ENCODE measurements around the gene ZSCAN5C. TPM values are rescaled to one million over a fixed set of nuclear protein-coding genes. Genes with fewer than 3 reads are reported as not detected.
"Not testable (repeated sequence)": the region's sequence is repeated elsewhere in the genome, so short reads cannot be mapped to it uniquely, and the experiment has no call there.

Gene ZSCAN5C
- total RNA-seq, 4 donors from 2014 or later = not detected

GRCh38 chr19:56176881-56177280, 25.2 kb upstream of the ZSCAN5C start:
- no peak overlapping the region for H3K4me3 ChIP-seq
- 72 to 76% methylated on average over 18 of the region's 18 CpGs for WGBS, 2 donors
- TF ChIP-seq POLR2A (IDR thresholded peaks at IDR 0.05) = no peak
- no peak for TF ChIP-seq EP300 (IDR thresholded peaks at IDR 0.05)
- H3K27me3 ChIP-seq = peaks cover 0 to 20% of the 10 kb centered on the region in 2 donors
- H3K27ac ChIP-seq = no peak overlapping the region
- H3K4me1 ChIP-seq = peaks cover 0 to 2% (median 0%) of the 10 kb centered on the region in 4 donors
- no peaks in the 10 kb centered on the region for H3K36me3 ChIP-seq
- DNase-seq (ENCODE audit: low spot score in 2 of 2) = no peak
- no peaks in the 10 kb centered on the region for H3K9me3 ChIP-seq

- 51 to 54% methylated on average over 11 of the region's 11 CpGs for WGBS, 2 donors
- no peak overlapping the region for H3K4me3 ChIP-seq
- H3K9me3 ChIP-seq = no peaks in the 10 kb centered on the region
- DNase-seq (ENCODE audit: low spot score in 2 of 2) = no peak
- H3K27ac ChIP-seq = no peak overlapping the region
- TF ChIP-seq POLR2A (IDR thresholded peaks at IDR 0.05) (no peak), EP300 (IDR thresholded peaks at IDR 0.05) (no peak), CTCF (IDR thresholded peaks at IDR 0.05) (no peak)
- H3K36me3 ChIP-seq = no peaks in the 10 kb centered on the region
- peaks cover 0 to 20% of the 10 kb centered on the region in 2 donors for H3K27me3 ChIP-seq
- H3K4me1 ChIP-seq = no peaks in the 10 kb centered on the region
These were observed 24.4 kb upstream of the ZSCAN5C start for GRCh38 chr19:56177564-56178243.

GRCh38 chr19:56189785-56190184, 12.3 kb upstream of the ZSCAN5C start:
- WGBS, 2 donors = 77% methylated on average over 17 of the region's 17 CpGs
- no peak for TF ChIP-seq POLR2A (IDR thresholded peaks at IDR 0.05)
- TF ChIP-seq CTCF (IDR thresholded peaks at IDR 0.05) = no peak
- no peak for TF ChIP-seq EP300 (IDR thresholded peaks at IDR 0.05)
- H3K4me3 ChIP-seq = no peak overlapping the region
- no peaks in the 10 kb centered on the region for H3K4me1 ChIP-seq
- H3K27ac ChIP-seq = no peak overlapping the region
- H3K9me3 ChIP-seq = no peaks in the 10 kb centered on the region
- DNase-seq (ENCODE audit: low spot score in 2 of 2) = no peak
- H3K36me3 ChIP-seq = no peaks in the 10 kb centered on the region
- no peaks in the 10 kb centered on the region for H3K27me3 ChIP-seq

GRCh38 chr19:56191115-56191514, 11.0 kb upstream of the ZSCAN5C start:
- TF ChIP-seq POLR2A (IDR thresholded peaks at IDR 0.05) (no peak), CTCF (IDR thresholded peaks at IDR 0.05) (no peak), EP300 (IDR thresholded peaks at IDR 0.05) (no peak)
- Histone ChIP-seq H3K4me1 (no peaks in the 10 kb centered on the region), H3K4me3 (no peak overlapping the region), H3K36me3 (no peaks in the 10 kb centered on the region), H3K27me3 (no peaks in the 10 kb centered on the region), H3K27ac (no peak overlapping the region), H3K9me3 (no peaks in the 10 kb centered on the region)
- DNase-seq (ENCODE audit: low spot score in 2 of 2) = no peak
- 69 to 75% methylated on average over 7 of the region's 7 CpGs for WGBS, 2 donors

GRCh38 chr19:56191711-56192110, 10.4 kb upstream of the ZSCAN5C start:
- Histone ChIP-seq H3K9me3 (peaks cover 0 to 1% (median 0%) of the 10 kb centered on the region in 4 donors), H3K36me3 (no peaks in the 10 kb centered on the region), H3K27ac (no peak overlapping the region), H3K27me3 (no peaks in the 10 kb centered on the region), H3K4me1 (no peaks in the 10 kb centered on the region), H3K4me3 (no peak overlapping the region)
- WGBS, 2 donors = 82 to 85% methylated on average over 10 of the region's 10 CpGs
- no peak for DNase-seq (ENCODE audit: low spot score in 2 of 2)
- TF ChIP-seq EP300 (IDR thresholded peaks at IDR 0.05) = no peak

- no peak for TF ChIP-seq POLR2A (IDR thresholded peaks at IDR 0.05)
- no peak for TF ChIP-seq EP300 (IDR thresholded peaks at IDR 0.05)
- no peak for TF ChIP-seq CTCF (IDR thresholded peaks at IDR 0.05)
- H3K36me3 ChIP-seq = no peaks in the 10 kb centered on the region
- 84 to 93% methylated on average over 12 of the region's 12 CpGs for WGBS, 2 donors
These were observed 8.0 kb upstream of the ZSCAN5C start for GRCh38 chr19:56193981-56194640.

GRCh38 chr19:56197646-56198045, 4.4 kb upstream of the ZSCAN5C start, which contains the start of gene ZSCAN5B:
Gene ZSCAN5B (minus strand): TSS chr19:56197783. CDS start chr19:56193052, 4,731 bp downstream.
- not testable (repeated sequence) for H3K36me3 ChIP-seq; DNase-seq (ENCODE audit: low spot score in 2 of 2); H3K9me3 ChIP-seq; H3K27ac ChIP-seq; H3K4me3 ChIP-seq; H3K27me3 ChIP-seq; H3K4me1 ChIP-seq
- 86 to 88% methylated on average over 21 of the region's 23 CpGs for WGBS, 2 donors

More at GRCh38 chr19:56193981-56194640, 8.0 kb upstream of the ZSCAN5C start:
- DNase-seq (ENCODE audit: low spot score in 2 of 2) = no peak
- H3K27me3 ChIP-seq = no peaks in the 10 kb centered on the region
- no peak overlapping the region for H3K4me3 ChIP-seq
- H3K27ac ChIP-seq = no peak overlapping the region
- peaks cover 0 to 3% (median 0%) of the 10 kb centered on the region in 4 donors for H3K9me3 ChIP-seq
- H3K4me1 ChIP-seq = no peaks in the 10 kb centered on the region
